Measurements from ENCODE around the gene PTPRT. TPM values are rescaled to one million over a fixed set of nuclear protein-coding genes. Genes with fewer than 3 reads are reported as not detected.
"Not testable (repeated sequence)": the region's sequence is repeated elsewhere in the genome, so short reads cannot be mapped to it uniquely, and the experiment has no call there.

The PTPRT gene
- total RNA-seq, 1 donor from 2014 or later: not detected

DNA sequence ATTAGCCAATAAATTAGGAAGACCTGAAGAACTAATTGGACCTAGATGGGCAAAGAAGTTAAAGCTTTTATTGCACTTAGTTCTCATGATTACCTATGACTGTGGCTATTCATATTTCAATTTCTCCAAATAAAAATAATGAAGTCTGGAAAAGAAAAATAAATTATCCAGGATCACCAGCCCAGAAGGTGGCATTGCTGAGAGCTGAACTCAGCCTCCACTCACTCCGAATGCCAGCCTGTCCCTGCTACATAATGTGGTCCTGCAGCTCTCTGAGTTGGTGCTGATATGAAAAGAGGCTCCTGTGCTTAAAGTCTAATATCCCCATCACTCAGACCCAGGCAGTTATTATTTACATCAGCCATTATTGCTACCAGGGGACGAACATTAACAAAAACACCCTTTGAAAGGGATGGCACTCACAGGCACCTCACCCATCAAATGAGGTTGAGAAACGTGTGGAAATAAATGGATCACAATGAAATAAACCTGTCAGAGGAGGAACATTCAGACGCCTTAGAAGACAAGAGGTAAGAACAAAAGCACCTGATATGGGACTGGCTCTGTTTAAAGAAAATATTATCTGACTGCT lies 921.8 kb downstream of the PTPRT start:
- DNase-seq (ENCODE audit: extremely low read depth, low read depth, low spot score): no peak

DNA sequence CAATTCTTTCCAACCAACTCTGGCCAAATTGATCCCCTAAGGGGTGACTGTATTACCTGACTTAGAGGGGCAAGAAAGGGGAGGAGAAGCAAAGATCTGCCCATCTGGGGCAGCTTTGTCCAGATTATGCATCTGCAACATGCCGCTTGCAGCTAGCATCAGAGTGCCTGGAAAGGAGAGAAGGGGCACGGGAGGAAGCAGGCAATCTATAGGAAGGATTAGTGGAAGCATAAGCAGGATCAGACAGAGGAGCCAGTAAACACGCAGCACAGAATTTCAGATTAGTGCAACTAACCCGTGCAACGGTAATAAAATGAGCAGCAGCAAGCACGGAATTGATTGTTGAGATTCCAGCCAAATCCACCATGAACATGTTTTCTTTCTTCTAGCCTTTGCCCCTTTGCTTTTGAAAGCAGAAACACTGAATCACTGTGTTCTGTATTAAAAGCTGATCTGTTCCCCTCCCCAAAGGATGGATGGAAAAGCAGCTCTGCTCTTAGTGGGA lies 927.9 kb downstream of the PTPRT start:
- no peak for DNase-seq (ENCODE audit: extremely low read depth, low read depth, low spot score)

DNA sequence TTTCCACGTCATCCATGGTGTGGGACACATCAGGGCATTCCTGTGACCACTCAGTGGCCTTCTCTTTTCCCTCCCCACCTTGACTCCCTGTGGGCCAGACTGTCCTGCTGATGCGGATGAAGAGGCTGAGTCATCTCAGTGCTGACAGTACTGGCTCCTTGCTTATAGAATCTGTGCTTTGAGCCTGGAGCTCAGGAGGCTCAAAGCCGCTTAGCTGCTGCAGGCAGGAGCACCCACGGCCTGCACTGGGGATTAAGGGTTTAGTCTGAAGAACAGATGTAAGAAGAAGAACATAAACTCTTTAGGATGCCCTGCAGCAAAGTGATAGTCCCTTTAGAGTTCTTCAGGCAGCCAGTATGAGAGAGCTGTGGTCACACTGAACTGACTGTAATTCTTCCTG lies 929.5 kb downstream of the PTPRT start:
- DNase-seq (ENCODE audit: extremely low read depth, low read depth, low spot score): no peak

DNA sequence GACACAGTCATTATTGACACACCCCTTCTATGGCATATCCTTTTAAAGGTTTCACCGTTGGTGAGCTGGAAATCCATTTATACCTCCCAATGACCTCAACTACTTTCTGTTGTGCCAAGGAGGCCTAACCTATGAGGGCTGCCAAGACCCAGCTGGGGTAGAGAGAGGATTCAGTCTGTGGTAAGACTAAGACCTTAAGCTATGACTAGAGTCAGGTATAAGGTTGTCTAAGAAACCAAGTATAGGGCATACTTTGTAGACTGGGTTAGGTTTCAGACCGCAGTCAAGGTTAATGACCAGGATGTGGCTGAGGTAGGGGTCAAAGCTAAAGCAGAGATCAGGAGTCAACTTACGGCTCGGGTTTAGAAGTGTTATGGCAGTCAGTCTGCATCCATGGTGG lies 930.3 kb downstream of the PTPRT start:
- DNase-seq (ENCODE audit: extremely low read depth, low read depth, low spot score): no peak

DNA sequence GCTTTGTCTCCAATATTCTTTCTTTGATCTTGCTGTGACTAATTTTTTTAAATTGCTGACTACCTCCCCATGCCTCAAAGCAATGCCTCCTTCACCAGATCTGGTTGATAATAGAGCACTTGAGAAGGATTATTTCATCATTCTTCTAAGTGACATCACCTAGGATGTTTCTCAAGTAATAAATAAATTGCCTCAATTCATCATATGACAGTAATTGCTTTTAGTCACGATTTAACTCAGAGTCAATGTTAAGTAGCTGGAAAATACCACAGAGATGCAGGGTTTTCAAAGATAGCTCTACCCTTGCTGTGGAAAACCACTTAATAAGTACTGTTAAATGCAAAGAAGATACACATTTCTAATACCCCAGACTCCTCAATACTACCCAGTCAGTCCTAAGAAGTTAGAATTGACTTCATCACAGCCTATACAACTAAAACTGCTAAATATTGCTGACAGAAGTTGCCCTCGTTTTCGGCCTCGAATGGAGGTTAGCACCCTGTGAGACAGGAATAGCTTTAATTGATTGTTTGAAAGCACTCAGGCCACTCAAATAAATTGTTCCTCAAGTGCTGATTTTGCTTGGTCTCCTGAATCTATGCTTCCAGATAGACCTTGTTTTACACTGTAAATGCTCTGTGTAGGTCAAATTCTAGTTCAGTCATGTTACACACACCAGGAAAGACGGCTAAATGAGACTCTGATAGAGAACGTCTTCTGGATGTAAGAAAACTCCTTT lies 931.0 kb downstream of the PTPRT start:
- no peak for DNase-seq (ENCODE audit: extremely low read depth, low read depth, low spot score)

DNA sequence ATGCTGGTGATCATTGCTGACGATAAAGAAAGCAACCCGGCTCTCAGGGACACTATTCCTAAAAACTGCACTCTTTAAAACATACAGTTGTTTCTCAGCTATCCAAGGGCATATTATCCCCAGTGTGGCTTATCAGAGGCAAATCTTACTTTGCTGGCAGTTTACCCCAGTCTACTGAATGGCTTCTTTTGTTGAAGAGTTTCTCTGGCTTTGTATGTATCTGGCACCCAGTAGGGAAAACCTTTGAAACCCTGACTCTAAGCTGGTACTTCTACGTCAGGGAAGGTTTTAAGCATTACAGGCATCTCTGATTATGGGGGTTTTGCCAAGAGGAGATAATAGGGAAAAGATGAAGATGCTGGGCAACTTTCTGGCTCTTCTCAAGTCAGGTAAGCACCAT lies 933.9 kb downstream of the PTPRT start:
- DNase-seq (ENCODE audit: extremely low read depth, low read depth, low spot score): no peak

DNA sequence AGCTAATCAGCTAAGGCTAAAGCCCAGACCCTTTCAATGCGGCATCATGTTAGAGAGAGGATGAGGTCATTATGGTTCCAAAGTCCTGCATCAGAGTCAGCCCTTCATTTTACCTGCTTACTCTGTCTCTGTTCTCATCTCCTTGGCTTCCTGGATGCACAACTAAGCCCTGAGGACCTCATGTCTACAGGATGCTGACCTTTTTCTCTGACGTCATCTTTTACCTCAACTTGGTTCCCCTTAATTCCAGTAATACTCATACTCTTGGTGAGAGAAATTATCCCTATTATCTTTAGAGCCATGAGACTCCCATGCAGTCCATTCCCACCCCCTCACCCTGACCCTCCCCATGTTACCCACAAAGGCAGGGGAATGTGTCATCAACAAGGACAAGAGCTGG lies 935.0 kb downstream of the PTPRT start:
- no peak for DNase-seq (ENCODE audit: extremely low read depth, low read depth, low spot score)

DNA sequence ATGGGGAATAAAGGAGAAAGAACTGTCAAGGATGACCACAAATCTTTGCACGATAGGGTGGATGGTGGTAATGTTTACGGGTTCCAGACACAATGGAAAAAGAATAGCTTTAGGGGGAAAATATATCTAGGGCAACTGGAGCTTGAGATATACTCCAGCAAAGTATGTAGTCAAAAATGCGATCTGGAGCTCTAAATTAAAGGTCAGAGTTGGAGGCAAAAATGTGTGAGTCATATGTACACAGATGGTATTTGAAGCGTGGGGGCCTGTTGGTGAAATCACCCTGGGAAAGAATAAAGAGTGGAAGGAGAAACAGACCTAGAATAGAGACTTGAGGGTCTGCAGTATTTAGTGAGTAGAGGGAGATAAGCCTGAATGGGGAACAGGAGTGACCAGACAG lies 937.6 kb downstream of the PTPRT start:
- DNase-seq (ENCODE audit: extremely low read depth, low read depth, low spot score): no peak

DNA sequence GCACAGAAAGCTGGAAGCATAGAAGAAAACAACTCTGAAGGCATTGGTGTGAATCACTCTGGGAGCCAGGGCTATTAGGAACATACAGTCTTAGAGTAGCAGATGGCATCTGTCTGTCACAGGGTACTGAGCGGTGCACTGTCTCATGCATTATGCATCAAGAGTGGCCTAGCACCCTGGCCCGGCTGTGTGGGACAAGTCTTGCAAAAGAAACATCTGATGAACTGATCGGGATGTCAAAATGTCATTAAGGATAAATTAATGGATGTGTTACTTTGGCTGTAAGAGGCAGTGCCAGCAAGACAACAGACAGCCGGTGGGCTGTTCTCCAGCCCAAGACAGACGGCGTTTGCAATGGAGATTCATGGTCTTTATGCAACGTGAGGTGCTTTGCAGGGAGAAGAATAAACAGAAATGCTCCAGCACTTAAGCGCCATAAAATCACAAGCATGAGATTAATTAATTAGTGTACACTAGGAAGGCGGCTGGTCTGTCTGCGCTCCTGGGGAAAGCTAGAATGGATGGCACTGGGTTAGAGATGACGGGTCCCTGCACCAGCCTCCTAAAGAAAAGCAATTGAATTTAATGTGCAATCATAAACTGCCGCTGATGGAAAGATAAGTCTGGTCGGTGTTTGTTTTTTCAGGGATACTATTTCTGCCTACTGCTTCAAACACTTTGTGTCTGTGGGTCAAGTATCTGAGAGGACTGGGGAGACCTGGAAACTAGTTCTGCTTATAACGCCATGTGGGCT lies 970.9 kb downstream of the PTPRT start:
- DNase-seq (ENCODE audit: extremely low read depth, low read depth, low spot score): no peak

DNA sequence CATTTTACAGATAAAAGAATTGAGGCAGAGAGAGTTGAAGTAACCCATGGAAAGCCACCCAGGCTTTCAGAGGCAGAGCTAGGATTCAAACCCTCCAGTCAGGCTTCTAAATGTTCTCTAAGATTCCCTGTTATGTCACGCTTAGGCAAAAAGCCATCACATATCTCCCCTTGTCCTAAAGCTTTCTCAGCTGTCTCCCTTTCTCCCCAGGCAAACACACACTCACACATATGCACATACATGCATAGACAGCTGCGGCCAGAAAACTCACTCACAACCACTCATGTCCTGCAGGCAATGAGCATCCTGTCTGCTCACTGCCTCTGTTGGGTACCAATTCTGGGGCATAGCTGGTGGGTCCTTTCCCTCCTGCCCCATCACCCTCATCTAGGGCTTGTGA lies 975.6 kb downstream of the PTPRT start:
- DNase-seq (ENCODE audit: extremely low read depth, low read depth, low spot score): no peak

DNA sequence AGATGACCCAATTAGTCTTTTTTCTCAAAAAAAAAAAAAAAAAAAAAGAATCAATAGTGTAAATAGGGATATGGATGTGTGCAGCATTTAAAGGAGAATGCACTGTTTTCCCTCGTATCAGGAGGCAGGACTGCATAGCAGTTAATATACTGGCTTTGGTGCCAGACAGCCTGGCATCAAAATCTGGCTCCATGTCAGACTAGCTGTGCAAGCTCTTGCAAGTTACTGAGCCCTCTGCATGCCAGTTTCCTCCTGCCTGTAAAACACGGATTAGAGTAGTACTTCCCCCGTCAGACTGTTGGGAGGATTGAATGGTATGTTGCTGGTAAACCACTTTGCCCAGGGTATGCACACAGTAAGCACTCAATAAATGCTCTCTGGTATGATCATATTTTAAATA lies 977.3 kb downstream of the PTPRT start:
- DNase-seq (ENCODE audit: extremely low read depth, low read depth, low spot score): no peak

DNA sequence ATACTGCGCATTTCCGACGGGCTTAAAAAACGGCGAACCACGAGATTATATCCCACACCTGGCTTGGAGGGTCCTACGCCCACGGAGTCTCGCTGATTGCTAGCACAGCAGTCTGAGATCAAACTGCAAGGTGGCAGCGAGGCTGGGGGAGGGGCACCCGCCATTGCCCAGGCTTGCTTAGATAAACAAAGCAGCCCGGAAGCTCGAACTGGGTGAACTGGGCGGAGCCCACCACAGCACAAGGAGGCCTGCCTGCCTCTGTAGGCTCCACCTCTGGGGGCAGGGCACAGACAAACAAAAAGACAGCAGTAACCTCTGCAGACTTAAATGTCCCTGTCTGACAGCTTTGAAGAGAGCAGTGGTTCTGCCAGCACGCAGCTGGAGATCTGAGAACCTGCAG lies 983.1 kb downstream of the PTPRT start:
- not testable (repeated sequence) for DNase-seq (ENCODE audit: extremely low read depth, low read depth, low spot score)

DNA sequence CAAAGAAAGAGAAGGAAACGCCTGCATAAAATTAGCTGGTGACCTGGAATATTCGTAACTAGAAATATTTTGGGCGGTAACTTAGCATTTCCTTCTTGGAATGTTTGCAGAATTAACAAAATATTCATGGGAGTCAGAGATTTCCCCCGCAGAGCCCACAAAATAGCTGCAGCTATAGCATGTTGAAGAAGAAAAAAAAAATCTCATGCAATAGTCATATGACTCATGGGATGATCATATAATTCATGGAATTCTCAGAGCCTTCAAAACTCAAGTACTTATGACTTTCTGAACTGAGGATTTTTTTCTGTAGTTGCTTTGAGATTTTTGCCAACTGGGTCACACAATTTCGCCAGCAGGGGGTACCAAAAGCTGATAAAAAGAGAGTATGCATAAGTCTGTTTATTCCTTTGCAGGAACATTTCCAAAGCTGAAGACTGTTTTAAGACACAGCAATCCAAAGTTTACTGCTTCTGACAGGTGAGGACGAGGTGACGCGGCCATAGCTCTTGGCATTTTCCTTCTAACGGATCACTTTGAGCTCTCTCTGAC lies 985.5 kb downstream of the PTPRT start:
- no peak for DNase-seq (ENCODE audit: extremely low read depth, low read depth, low spot score)

DNA sequence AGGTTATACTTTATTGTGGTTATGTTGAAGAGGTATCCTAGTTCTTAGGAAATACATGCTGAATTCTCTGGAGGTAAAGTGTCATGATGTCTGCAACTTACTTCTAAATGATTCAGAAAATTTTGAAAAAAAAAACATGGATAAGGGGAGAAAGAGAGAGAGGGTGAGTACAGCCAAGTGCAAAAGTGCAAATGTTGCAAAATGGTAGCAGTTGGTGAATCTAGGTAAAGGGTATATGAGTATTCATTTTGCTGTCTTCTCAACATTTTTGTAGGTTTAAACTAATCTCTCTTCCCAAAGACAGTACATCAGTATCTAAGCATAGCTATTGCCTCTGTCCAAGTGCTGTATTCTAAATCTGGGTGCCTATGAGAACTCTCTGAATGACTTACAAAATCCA lies 992.1 kb downstream of the PTPRT start:
- no peak for DNase-seq (ENCODE audit: extremely low read depth, low read depth, low spot score)

DNA sequence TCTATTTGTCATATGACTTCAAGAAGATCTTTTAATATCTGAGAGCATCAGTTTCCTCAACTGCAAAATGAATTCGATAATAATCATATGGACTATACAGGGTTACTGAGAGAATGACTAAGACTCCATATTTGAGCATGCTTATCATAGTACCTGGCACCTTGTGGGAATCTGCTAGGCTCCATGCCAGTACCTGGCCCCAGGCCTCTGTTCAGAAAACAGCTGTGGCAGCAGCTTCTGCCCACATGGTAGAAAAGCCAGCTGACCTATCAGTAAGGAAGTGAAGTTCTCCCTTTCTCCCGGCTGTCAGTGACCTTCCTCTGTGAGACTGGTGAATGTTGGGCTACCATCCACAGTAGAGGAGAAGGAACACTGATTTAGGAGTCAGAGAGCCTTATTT lies 996.6 kb downstream of the PTPRT start:
- no peak for DNase-seq (ENCODE audit: extremely low read depth, low read depth, low spot score)

DNA sequence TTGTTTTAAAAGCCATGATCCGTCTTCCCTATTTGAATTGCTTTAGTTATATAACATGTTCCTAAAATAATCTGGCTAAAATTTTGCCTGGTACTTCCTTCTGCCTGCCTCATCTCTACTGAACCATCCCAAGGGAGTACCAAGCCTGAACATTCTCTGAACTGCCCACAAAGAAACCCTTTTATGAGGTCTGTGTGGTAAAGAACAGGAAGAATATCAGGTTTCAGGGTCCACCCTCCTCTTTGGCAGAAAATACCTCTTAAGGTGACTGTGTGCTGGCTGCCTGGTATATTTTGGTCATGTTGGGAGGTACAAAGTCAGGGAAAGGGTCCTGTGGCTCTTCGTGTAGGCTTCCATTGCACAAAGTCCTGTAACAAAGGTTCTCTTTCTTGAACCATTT lies 997.4 kb downstream of the PTPRT start:
- no peak for DNase-seq (ENCODE audit: extremely low read depth, low read depth, low spot score)

DNA sequence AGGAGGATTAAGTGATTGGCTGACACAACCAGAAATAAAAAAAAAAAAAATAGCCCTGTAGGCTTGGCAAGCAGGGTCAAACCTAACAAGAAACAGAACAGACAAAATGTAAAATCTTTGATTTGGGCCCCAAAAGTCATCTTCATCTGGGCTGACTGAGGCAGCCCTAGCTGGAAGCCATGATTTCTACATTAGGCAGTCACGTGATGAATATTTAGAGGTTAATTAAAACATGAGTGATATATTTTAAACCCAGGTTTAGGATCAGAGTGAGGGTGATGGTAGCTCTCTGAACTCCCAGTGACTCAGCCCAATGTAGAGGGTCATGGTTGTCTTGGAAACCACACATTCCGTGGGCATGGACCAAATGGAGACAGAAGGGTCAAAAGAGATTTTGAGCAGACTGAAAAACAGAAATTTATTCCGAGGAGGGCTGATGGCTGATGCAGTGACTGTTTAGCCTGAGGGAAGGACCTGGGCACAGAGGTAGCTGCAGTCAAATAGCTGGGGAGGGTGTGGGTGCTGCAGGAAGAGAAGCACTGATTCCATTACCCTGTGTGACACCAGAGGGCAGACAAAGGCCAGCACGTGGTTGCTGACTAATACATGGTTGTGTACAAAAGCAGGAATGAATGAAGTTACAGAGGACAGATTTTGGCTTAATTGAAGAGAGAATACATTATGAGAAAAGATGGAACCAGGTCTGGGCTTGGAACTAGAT lies 998.4 kb downstream of the PTPRT start:
- DNase-seq (ENCODE audit: extremely low read depth, low read depth, low spot score): no peak

DNA sequence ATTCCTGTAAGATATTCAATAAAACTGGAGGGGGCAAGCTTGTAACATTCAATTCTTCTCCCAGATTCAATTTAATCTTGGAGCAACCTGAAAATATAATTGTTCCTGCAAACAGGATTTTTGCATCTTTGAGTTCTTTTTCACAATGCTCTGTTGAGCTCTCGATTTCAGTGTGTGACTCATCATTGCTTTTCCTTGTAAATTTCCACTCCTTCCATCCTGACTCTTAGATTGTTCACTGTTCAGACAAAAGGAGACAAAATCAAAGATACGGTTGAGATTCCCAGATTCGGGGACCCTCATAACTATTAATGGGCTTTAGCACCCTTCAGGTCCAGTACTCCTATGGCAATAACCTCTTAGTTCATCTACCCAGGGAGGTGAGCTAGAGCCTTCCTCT lies 999.6 kb downstream of the PTPRT start:
- DNase-seq (ENCODE audit: extremely low read depth, low read depth, low spot score): no peak

DNA sequence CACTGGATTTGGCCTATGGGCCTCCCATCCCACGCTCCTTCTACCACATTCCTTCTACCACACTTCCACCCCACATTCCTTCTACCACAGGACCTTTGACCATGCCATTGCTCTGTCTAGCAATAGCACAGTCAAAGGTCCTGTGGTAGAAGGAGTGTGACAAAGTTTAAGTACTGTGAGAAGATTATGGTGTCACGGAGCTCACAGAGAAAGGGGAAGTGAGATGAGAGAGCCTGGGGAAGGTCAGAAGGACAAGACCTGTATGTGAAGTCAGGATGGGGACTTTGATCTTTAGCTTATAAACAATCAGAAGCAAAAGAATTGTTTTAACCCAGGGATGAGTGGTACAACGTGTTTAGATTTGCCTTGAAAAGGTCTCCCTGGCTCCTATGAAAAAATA lies 1003.4 kb downstream of the PTPRT start:
- no peak for DNase-seq (ENCODE audit: extremely low read depth, low read depth, low spot score)

DNA sequence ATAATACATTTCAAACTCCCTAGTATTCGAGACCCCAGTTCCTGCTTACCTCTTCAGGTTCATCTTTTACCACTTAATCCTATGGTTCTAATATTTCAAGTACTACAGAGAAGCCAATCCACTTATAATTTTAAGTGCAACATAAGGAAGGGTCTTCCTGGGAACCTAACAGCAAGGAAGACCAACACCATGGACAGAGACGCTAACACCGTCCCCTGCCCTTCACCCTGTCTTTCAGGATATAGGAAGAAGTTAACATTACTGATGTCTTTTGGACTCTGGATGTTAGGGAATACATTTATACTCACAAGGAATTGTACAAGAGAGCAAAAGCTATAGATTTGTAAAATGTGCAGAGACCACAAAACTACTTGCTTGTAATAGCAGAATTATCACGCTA lies 1006.6 kb downstream of the PTPRT start:
- no peak for DNase-seq (ENCODE audit: extremely low read depth, low read depth, low spot score)

DNA sequence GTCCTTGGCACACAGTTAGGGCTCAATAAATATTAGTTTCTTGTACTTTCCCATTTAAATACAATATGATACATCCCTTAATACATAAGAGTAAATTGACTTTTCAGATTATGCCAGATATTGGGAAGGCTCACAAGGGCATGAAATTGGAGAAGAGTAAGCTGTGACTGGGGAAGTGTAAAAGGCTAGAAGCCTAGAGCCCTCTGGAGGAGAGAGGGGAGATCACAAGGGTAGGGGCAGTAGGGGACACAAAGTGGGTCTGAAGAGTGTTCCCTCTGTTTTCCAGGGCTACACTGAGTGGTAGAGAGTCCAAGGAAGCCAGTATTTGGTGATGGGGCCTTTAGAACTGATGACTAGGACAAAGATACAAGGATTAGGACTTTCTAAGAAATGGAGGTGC lies 1008.6 kb downstream of the PTPRT start:
- DNase-seq (ENCODE audit: extremely low read depth, low read depth, low spot score): no peak

Measured in glomerular endothelial cell (primary cell).